ENCODE measurements around the gene SLC5A9. TPM values are rescaled to one million over a fixed set of nuclear protein-coding genes. Genes with fewer than 3 reads are reported as not detected.

SLC5A9 gene
- total RNA-seq, 1 experiment from 2014 or later = not detected

DNA sequence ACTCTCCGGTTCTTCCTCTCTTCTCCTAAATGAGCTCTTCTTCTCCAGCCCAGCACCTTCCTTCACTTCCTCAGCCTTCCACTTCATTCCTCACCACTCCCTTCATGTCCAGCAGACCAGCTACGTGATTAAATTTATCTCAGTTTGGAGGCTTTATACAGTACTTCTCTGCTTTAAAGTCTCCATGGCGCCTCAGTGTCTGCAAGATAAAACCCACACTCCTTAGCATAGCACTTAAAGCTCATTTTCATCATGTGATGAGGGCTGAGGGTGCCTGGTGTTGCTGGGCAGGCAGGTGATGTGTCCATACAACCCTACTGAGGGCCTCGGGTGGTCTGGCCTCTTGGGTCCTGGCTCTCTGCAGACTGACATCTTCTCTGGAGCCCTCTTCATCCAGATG lies 7.7 kb downstream of the SLC5A9 start:
- no peak overlapping the region for H3T11ph ChIP-seq (ENCODE audit: low read length)
- no peak overlapping the region for H2BK5ac ChIP-seq (ENCODE audit: insufficient read length, low read length)
- no peak overlapping the region for H3K56ac ChIP-seq (ENCODE audit: insufficient read length, low read depth, low read length)
- no peaks in the 10 kb centered on the region for H3K4me1 ChIP-seq (ENCODE audit: insufficient read depth, low read length)
- no peak overlapping the region for H2AK5ac ChIP-seq (ENCODE audit: insufficient read length, low read length)
- no peak overlapping the region for H3K23ac ChIP-seq (ENCODE audit: insufficient read length, low read depth, low read length)
- Mint-ChIP-seq H3K4me1 (peaks cover 0 to 3% of the 10 kb centered on the region in 2 experiments; a peak in 1 of 4 replicates), H3K4me3 (no peak overlapping the region), H3K27me3 (ENCODE audit: low read depth) (peaks cover 2% of the 10 kb centered on the region), H3K9me3 (no peaks in the 10 kb centered on the region), H3K27ac (no peak overlapping the region), H3K36me3 (ENCODE audit: insufficient read depth in 1 of 3, low read depth in 3 of 3) (no peaks in the 10 kb centered on the region)
- no peak overlapping the region for H4K91ac ChIP-seq (ENCODE audit: insufficient read length, low read depth, low read length)
- DNase-seq = no peak
- no peaks in the 10 kb centered on the region for H4K20me1 ChIP-seq (ENCODE audit: control insufficient read depth, insufficient read depth, insufficient read length)
- H2BK120ac ChIP-seq (ENCODE audit: low read depth, low read length, poor library complexity, severe bottlenecking) = no peak overlapping the region
- no peak overlapping the region for H2BK12ac ChIP-seq (ENCODE audit: insufficient read length, low read depth, low read length)
- no peak overlapping the region for H4K8ac ChIP-seq (replicated peaks; ENCODE audit: insufficient read length, low read depth, low read length)
- no peaks in the 10 kb centered on the region for H3K79me1 ChIP-seq (ENCODE audit: insufficient read depth, low read depth, low read length, poor library complexity, severe bottlenecking)
- no peak overlapping the region for H3K27ac ChIP-seq (ENCODE audit: insufficient read length, low read depth, low read length)
- no peak overlapping the region for H3K9ac ChIP-seq (ENCODE audit: extremely low read depth, insufficient read length, low read length)
- H4K5ac ChIP-seq (ENCODE audit: insufficient read length, low read depth, low read length) = no peak overlapping the region
- H3K27me3 ChIP-seq (ENCODE audit: insufficient read depth, low read length) = no peaks in the 10 kb centered on the region
- H3K18ac ChIP-seq (ENCODE audit: insufficient read length, low read depth, low read length) = no peak overlapping the region
- no peak overlapping the region for H2BK15ac ChIP-seq (ENCODE audit: low read depth, low read length)
- no peak overlapping the region for H2BK20ac ChIP-seq (ENCODE audit: low read depth, low read length, poor library complexity, severe bottlenecking)
- H3K14ac ChIP-seq (ENCODE audit: insufficient read depth, low read length) = no peak overlapping the region; the same call in 1 of the 2 replicates
- no peaks in the 10 kb centered on the region for H3K79me2 ChIP-seq (ENCODE audit: insufficient read depth, low read length)
- no peak overlapping the region for H3K4me2 ChIP-seq (ENCODE audit: insufficient read depth, insufficient read length, low read length)
- no peaks in the 10 kb centered on the region for H3K9me3 ChIP-seq (ENCODE audit: control insufficient read depth, low read depth, low read length)
- H3K23me2 ChIP-seq (ENCODE audit: insufficient read length, low read depth, low read length, poor library complexity, severe bottlenecking) = no peaks in the 10 kb centered on the region
- no peak overlapping the region for H2AFZ ChIP-seq (ENCODE audit: low read length)
- no peak overlapping the region for H3K4ac ChIP-seq (ENCODE audit: low read depth, low read length)
- no peak for TF ChIP-seq CTCF (conservative IDR thresholded peaks at IDR 0.05)
- WGBS (ENCODE audit: extremely low coverage, insufficient read length, low lambda C conversion rate) = no CpG with 5 or more reads among the region's 4 CpGs

All from H9 (cell line).